ENCODE measurements around the gene MAEA.

MAEA gene

DNA sequence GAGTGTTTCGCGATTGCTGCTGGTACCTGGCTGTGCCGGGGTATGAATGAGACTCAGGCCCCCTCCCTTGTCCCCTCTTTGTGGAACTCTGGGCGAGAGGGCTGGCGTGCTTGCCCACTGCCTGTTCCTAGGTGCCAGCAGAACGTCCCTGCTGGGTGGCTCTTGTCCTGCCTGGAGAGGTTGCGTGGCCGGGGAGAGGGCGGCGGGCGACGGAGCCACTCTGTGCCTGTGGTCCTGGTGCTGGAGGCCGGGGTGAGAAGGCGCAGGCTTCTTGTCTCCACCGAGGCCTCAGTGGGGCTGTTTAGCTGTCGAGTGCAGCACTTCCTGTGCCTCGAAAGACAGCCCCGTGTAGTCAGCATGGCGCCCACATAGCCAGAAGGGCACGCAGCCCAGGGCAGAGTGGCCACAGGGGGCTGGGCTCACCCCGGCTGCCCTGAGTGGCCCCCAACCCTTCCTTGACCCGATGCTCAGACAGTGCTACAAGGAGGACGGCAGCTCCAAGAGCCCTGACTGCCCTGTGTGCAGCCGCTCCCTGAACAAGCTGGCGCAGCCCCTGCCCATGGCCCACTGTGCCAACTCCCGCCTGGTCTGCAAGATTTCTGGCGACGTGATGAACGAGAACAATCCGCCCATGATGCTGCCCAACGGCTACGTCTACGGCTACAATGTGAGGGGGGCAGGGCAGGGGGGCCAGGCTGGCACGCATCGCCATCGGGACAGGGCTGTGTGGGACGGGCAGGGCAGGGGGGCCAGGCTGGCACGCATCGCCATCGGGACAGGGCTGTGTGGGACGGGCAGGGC is 48.5 kb downstream of the MAEA start:
- DNase-seq = no peak

DNA sequence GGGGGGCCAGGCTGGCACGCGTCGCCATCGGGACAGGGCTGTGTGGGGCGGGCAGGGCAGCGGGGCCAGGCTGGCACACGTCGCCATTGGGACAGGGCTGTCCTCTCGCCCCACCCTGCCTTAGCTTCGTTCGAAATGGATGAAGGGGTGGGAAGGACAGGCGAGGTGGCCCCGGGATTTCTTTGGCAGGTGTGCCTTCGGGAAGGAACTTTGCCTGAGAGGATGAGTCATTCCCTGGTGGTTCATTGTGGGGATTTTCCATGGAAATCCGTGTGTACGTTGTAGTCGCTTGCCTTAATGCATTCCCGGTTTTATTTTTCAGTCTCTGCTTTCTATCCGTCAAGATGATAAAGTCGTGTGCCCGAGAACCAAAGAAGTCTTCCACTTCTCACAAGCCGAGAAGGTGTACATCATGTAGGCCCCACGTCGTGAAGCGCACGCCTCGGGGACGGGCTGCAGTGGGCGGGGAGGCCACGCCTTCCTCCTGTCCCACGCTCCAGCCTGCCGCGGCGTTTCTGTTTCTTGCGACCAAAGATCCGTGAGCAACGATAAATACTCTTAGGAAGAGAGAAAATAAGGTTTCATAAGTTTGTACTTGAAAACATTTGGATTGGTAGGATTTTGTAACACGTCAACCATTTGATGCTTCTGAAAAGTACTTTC is 49.2 kb downstream of the MAEA start:
- DNase-seq = no peak

GRCh38 chr4:1339489-1339888 is 49.8 kb downstream of the MAEA start:
- no peak for DNase-seq

DNA sequence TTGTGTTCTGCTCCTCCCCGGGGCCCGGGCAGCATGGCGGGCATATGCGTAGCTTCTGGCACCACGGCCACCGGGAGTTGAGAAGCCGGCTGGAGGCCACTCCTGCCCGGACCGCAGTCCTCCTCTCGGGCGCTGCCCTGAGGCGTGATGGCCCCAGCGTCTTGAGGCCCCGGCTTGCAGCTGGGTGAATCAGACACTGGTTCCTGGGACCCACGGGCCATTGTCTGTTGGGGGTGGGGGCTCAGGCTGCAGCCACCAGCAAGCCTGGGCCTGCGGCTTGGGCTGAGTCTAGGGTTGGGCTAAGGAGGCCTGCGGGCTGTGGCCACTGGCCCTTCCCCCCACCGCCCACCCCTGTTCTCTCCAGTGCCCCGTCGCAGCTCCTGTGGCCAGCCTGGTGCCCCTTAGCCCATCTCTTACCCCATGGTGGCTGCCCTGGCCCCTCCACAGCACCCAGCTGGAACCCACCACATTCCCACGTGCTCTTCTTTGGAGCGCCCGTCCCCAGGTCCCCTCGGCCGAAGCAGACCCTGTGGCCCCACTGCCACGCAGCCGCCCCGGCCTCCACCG is 50.6 kb downstream of the MAEA start:
- DNase-seq = no peak

DNA sequence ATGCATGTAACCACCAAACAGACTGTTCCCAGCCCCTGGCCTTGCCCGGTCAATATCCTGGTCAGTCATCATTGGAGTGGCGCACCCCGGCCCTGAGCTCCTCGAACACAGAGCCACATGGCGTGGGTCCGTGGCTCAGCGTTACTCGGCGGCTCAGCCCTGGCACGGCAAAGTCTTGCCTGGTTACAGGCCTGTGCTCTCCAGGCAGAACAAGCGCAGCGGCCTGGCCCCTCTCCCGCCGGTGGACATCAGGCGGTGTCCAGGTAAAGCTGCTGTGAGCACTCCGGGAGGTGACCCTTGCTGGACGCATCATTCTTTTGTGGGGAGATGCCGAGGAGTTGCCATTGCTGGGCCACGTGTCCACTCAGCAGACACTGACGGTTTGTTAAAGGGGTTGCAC is 51.2 kb downstream of the MAEA start:
- no peak for DNase-seq

- DNase-seq = no peak
These were observed 52.3 kb downstream of the MAEA start for GRCh38 chr4:1342003-1342402.

GRCh38 chr4:1344696-1345095 is 55.0 kb downstream of the MAEA start:
- DNase-seq = no peak

DNA sequence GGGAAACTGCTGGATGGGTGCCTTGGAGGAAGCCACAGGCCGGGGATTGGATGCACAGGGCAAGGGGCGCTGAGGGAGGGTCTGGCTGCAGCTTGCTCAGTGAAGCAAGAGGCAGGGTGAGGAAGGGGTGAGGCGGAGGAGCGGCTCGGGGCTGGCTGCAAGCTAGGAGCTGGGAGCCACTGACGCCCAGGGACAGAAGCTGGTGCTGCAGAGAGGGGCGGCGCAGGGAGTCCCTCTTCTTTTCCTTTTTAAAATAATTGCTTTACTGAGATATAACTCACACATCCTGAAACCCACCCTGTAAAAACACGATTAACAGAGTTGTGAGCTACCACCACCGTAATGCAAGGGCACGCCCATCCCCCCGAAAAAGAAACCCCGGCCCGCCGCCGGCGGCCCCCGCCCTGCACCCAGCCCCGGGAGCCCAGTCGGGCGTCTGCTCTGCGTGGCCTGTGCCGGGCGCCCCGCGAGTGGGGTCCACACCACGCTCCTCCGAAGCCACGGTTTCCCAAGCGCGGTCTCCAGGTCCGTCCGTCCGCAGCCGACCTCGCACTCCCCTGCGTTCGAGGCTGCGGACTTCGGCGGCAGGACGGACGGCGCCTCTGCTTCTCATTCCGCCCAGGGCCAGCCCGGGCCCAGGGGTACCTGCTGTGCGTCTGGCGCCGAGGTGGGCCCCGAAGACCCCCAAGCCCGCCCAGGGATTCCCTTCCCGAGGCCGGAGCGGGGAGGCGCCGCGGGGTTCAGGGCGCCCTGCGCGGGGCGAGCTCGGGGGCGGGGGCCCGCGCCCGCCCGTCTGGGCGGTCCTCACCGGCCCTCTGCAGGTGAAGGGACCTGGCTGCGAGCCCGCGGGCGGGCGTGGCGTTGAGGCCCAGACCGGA is 56.5 kb downstream of the MAEA start:
- DNase-seq = peak; percentile 7

- DNase-seq = peak; percentile 93
These were observed 57.2 kb downstream of the MAEA start, which contains the start of gene UVSSA for GRCh38 chr4:1346781-1347409. TSS of gene UVSSA (plus strand) at chr4:1347208. CDS start at chr4:1348092, 884 bp downstream.

GRCh38 chr4:1347410-1347864 is 57.7 kb downstream of the MAEA start:
- DNase-seq = no peak

DNA sequence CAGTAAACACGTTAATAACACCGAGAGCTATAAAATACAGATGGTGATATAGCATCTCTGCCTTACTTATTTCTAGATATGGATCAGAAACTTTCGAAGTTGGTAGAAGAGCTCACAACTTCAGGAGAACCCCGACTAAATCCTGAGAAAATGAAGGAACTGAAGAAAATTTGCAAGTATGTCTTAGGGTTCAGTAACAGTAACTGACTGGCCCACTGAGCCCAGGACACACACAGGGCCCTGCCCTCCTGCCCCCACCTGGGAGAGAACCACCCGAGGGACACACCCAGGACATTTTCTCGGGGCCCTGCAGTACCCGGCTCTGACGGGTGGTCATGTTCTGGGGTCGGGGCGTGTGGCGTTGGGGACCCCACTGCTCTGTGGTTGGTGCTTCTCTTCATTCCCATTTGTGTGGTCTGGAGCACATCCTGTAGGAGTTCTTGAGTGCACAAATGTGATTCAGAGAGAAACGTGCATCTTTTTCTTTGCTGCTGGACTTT is 58.4 kb downstream of the MAEA start:
- DNase-seq = no peak

- no peak for DNase-seq
These were observed 59.1 kb downstream of the MAEA start for GRCh38 chr4:1348746-1349145.

GRCh38 chr4:1349359-1350168 is 59.9 kb downstream of the MAEA start:
- DNase-seq = no peak

DNA sequence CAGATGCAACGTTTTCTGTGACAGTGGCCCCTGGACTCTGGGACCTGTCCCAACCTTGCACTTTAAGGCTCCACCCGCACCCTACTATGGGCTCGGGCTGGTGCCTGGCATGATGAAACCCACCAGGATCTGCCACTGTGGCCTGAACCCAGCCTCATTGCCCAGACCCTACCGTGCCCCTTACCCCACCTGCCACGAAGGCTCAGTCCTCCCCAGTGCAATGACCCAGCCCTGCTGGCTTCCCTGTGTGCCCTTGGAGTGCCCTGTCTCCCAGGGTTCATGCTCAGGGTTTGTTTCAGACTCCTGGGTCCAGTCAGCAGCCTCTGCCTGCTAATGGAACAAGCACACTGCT is 60.5 kb downstream of the MAEA start:
- no peak for DNase-seq

DNA sequence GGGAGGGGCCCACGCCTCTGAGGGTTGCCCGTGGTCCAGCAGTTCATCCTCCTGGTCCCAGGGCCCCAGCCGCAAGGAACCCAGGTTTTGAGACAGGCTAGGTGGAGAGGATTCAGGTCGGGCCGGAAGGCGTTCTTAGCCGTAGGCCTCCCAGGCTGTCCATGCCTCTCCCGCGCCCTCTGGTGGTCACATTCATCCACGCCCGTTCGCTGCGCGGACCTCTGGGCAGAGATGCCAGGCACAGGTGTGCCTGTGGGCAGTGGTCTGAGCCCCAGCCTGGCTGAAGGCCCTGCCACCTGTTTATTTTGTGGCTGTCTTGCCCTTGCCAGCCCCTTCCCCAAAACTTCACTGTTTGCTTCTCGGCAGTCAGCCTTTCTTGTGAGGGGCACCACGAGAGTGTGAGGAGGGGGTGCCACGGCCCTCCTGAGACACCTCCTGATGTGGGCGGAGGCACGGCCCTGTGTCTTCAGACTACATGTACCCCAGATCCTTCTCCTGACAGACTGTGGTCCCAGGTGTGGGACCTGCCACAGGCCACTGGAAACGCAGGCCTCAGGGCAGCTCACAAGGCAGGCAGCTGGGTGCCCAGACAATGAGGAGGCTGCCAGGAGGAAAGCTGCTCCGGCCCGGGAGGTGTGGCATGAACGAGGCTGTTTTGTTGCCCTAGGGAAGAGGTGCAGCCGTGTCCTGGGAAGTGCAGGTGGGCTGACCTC is 62.3 kb downstream of the MAEA start:
- peak; percentile 36 for DNase-seq

DNA sequence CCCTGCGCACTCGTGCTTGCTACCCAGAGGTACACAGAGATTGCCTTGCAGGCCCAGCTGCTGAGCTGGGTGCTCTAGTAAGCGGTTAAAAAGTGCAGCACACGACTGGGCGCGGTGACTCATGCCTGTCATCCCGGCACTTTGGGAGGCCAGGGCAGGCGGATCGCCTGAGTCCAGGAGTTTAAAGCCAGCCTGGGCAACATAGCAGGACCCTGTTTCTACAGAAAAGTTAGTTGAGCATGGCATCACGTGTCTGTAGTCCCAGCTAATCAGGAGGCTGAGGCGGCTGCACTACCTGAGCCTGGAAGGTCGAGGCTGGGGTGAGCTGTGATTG is 62.8 kb downstream of the MAEA start:
- no peak for DNase-seq

GRCh38 chr4:1353186-1354055 is 63.7 kb downstream of the MAEA start:
- no peak for DNase-seq

GRCh38 chr4:1354136-1354982 is 64.7 kb downstream of the MAEA start:
- no peak for DNase-seq

DNA sequence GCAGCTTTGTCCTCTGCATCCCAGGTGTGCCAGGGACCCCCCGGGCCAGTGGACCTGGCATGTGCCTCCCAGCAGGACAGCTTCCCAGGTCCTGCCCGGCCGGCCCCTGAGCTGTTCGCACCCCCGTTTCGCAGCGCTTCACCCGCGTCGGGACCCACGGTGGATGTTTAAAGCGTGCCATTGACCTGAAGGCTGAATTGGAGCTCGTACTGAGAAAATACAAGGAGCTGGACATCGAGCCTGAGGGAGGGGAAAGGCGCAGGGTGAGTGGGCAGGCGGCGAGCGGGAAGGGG is 65.2 kb downstream of the MAEA start:
- DNase-seq = no peak
